GM23248 (cell line): ENCODE results near the gene NIPAL4. TPM values are rescaled to one million over a fixed set of nuclear protein-coding genes. Genes with fewer than 3 reads are reported as not detected.
A peak's percentile ranks its signal among the peaks of the same experiment; 100 is the strongest.

Experiments
- DNase-seq: peaks from one replicate; pipeline ENCODE4 v3.0.0-alpha.2; 2015
- H2AFZ ChIP-seq: fragments of 200-600 bp; sonication (generic); 2 replicates; pipeline ENCODE4 v1.6.1; 2016; ENCODE audit warnings: antibody characterized with exemption
- H3F3A ChIP-seq: fragments of 200-600 bp; sonication (generic); 2 replicates; pipeline ENCODE4 v1.6.1; 2016; ENCODE audit warnings: mild to moderate bottlenecking, antibody characterized with exemption, mixed run types; ENCODE audit not compliant: insufficient read depth
- H3K27ac ChIP-seq: fragments of 200-600 bp; sonication (generic); 2 replicates; pipeline ENCODE4 v1.5.1; 2016; ENCODE audit warnings: mild to moderate bottlenecking
- H3K27me3 ChIP-seq: fragments of 200-600 bp; sonication (generic); replicated peaks from 2 replicates; pipeline ENCODE4 v1.6.1; 2016; ENCODE audit warnings: mild to moderate bottlenecking; ENCODE audit not compliant: insufficient read depth
- H3K36me3 ChIP-seq: fragments of 200-600 bp; sonication (generic); 2 replicates; pipeline ENCODE4 v1.6.1; 2016; ENCODE audit warnings: low read depth, mild to moderate bottlenecking
- H3K4me1 ChIP-seq: fragments of 200-600 bp; sonication (generic); 2 replicates; pipeline ENCODE4 v1.6.1; 2016; ENCODE audit warnings: mild to moderate bottlenecking; ENCODE audit not compliant: insufficient read depth
- H3K4me2 ChIP-seq: fragments of 200-600 bp; sonication (generic); one replicate; pipeline ENCODE4 v1.6.1; 2016; ENCODE audit warnings: mild to moderate bottlenecking; ENCODE audit not compliant: unreplicated experiment
- H3K4me3 ChIP-seq: fragments of 200-600 bp; sonication (generic); 2 replicates; pipeline ENCODE4 v1.5.1; 2016; ENCODE audit warnings: mild to moderate bottlenecking
- H3K79me2 ChIP-seq: fragments of 200-600 bp; sonication (generic); 2 replicates; pipeline ENCODE4 v1.6.1; 2016; ENCODE audit warnings: mild to moderate bottlenecking; ENCODE audit not compliant: insufficient read depth
- H3K9ac ChIP-seq: fragments of 200-600 bp; sonication (generic); 2 replicates; pipeline ENCODE4 v1.6.1; 2016; ENCODE audit warnings: mild to moderate bottlenecking
- H3K9me2 ChIP-seq: fragments of 200-600 bp; sonication (generic); 2 replicates; pipeline ENCODE4 v1.6.1; 2016; ENCODE audit warnings: mixed run types, mild to moderate bottlenecking, moderate library complexity; ENCODE audit not compliant: insufficient read depth
- H3K9me3 ChIP-seq: fragments of 200-600 bp; sonication (generic); one replicate; pipeline ENCODE4 v1.6.1; 2017; ENCODE audit warnings: low read depth
- H4K20me1 ChIP-seq: fragments of 200-600 bp; sonication (generic); 2 replicates; pipeline ENCODE4 v1.6.0; 2016; ENCODE audit not compliant: insufficient read depth
- EZH2 ChIP-seq: fragments of 200-600 bp; sonication (generic); IDR thresholded peaks from 2 replicates; pipeline ENCODE4 v1.6.1; 2018; ENCODE audit warnings: antibody characterized with exemption, mild to moderate bottlenecking; ENCODE audit not compliant: insufficient read depth, poor library complexity, severe bottlenecking
- EZH2phosphoT487 ChIP-seq: fragments of 200-600 bp; sonication (generic); IDR thresholded peaks from 2 replicates; pipeline ENCODE4 v1.6.1; 2018; ENCODE audit warnings: antibody characterized with exemption, moderate library complexity, mild to moderate bottlenecking, low read depth; ENCODE audit not compliant: insufficient read depth
- WGBS, 2 experiments: methylation state at CpG; one replicate each; pipeline ENCODE4 v1.1.6; 2015 to 2017; ENCODE audit warnings: low lambda C conversion rate in 2 of 2, low coverage in 1 of 2; ENCODE audit errors: missing lambda C conversion rate in 2 of 2; 5-methylcytosine and 5-hydroxymethylcytosine counted together
- in situ Hi-C: fragments of 300-500 bp; cut with MboI; formaldehyde crosslinking; loops from 2 replicates; pipeline ENCODE4 v1.15.0; 2020
- polyA plus RNA-seq: library from polyadenylated mRNA; unstranded; fragments of >200 nt; fragmentation: Nextera tagmentation; extraction: Ambion mirVana; gene quantifications from 2 replicates; pipeline ENCODE4 v1.2.1, GENCODE V29; 2016
- total RNA-seq: library from RNA; depleted of rRNA; stranded (reverse); fragments of >200 nt; shearing (Covaris generic); gene quantifications from 2 replicates; pipeline ENCODE4 v1.2.3, GENCODE V29; 2014

The NIPAL4 gene
- total and polyA plus RNA-seq, 2 experiments from 2014 or later, result not detected

DNA sequence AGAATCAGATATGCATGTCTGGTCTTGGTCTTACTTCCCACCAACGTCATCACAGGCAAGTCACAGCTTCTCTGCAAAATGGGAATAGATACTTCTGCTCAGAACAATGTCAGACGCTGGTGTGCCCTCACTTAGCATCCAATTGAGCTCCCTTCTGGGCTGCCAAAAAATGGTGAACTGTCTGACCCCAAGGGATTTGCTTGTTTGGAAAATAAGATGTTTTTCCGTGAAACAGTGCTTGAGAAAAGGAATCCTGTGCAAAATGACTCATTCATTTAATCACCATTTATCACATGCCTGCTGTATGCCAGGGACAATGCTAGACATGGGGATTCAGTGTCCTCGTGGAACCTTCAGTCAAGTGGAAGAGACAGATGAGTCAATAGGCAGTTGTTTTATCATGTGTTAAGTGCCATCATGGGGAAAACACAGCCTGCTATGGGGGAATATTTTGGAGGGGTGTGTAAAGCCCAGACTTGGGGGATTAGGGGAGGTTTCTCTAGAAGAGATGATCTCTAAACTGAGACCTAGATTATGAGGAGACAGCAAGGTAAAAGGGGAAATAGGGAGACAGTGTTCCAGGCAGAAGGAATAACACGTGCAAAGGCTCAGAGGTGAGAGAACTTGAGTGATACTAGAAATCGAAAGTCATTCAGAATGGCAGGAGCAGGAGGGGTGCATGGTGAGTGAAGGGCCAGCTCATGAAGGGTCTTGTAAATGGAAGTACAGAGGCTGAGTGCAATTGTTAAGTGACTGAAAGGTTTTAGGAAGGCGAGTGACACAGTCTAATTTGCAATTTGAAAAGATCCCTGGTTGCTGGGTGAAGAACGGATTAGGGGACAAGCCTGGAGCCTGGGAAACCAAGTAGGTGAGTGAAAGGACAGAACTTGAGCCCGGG lies 3.9 kb downstream of the NIPAL4 start:
- H2AFZ ChIP-seq, result 0 out of 2 replicates have a peak overlapping the region, but pooled peaks have one; percentile 20
- DNase-seq, result peak; percentile 70

DNA sequence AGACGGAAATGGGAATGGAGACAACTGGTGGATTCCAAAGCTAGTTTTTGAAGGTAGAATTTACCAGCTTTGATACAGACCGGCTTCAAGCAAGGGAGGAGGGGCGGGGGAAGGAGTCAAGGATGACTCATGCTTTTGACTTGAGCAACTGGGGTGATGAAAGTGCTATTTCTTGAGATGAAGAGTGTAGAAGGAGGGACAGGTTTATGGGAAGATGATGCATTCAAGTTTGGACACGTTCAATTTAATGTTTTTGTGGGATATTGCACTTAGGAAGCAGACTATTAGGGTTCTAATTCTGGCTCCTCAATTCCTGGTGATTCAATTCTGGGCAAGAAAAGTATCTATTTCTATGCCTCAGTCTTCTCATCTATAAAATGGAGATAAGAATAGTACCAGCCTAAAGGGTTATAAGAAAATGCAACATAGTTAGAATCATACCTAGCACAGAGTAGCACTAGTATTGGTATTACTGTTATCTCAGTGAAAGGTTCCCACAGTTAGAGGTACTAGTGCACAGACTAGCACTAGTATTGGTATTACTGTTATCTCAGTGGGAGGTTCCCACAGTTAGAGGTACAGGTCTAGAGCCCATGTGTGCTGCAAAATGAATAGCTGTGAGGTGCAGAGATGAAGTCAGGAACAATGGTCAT lies 4.6 kb downstream of the NIPAL4 start:
- WGBS, 2 experiments, result 8 to 11% methylated on average over 4 of the region's 4 CpGs
- peaks cover 17% of the 10 kb centered on the region for H3K4me1 ChIP-seq
- peak overlapping the region; percentile 59 for H3K27ac ChIP-seq
- H3K4me3 ChIP-seq, result no peak overlapping the region
- H3K9me3 ChIP-seq, result no peaks in the 10 kb centered on the region
- peak overlapping the region; percentile 30; the same call in 1 of the 2 replicates for H3K9ac ChIP-seq
- no peaks in the 10 kb centered on the region for H4K20me1 ChIP-seq
- H2AFZ ChIP-seq, result 0 out of 2 replicates have a peak overlapping the region, but pooled peaks have one; percentile 20
- no peak for TF ChIP-seq EZH2phosphoT487
- no peak for TF ChIP-seq EZH2
- H3F3A ChIP-seq, result peaks cover 16% of the 10 kb centered on the region
- H3K36me3 ChIP-seq, result no peaks in the 10 kb centered on the region
- no peaks in the 10 kb centered on the region for H3K79me2 ChIP-seq
- no peaks in the 10 kb centered on the region for H3K9me2 ChIP-seq
- DNase-seq, result peak; percentile 96
- H3K27me3 ChIP-seq, result peaks cover 18% of the 10 kb centered on the region
- in situ Hi-C loops, result no loop called here
- peak overlapping the region; percentile 57 for H3K4me2 ChIP-seq

More for the DNA sequence above, 3.9 kb downstream of the NIPAL4 start:
- Histone ChIP-seq H3K27me3 (peaks cover 22% of the 10 kb centered on the region), H3K4me1 (peaks cover 17% of the 10 kb centered on the region), H3K4me2 (peak overlapping the region; percentile 57), H3K4me3 (no peak overlapping the region), H4K20me1 (no peaks in the 10 kb centered on the region), H3K79me2 (no peaks in the 10 kb centered on the region), H3K36me3 (no peaks in the 10 kb centered on the region), H3K9me2 (no peaks in the 10 kb centered on the region), H3F3A (peaks cover 16% of the 10 kb centered on the region), H3K9ac (peak overlapping the region; percentile 30; the same call in 1 of the 2 replicates), H3K9me3 (no peaks in the 10 kb centered on the region), H3K27ac (peak overlapping the region; percentile 59)
- 45 to 48% methylated on average over 9 of the region's 9 CpGs for WGBS, 2 experiments
- in situ Hi-C loops, result no loop called here
- TF ChIP-seq EZH2 (no peak), EZH2phosphoT487 (no peak)

DNA sequence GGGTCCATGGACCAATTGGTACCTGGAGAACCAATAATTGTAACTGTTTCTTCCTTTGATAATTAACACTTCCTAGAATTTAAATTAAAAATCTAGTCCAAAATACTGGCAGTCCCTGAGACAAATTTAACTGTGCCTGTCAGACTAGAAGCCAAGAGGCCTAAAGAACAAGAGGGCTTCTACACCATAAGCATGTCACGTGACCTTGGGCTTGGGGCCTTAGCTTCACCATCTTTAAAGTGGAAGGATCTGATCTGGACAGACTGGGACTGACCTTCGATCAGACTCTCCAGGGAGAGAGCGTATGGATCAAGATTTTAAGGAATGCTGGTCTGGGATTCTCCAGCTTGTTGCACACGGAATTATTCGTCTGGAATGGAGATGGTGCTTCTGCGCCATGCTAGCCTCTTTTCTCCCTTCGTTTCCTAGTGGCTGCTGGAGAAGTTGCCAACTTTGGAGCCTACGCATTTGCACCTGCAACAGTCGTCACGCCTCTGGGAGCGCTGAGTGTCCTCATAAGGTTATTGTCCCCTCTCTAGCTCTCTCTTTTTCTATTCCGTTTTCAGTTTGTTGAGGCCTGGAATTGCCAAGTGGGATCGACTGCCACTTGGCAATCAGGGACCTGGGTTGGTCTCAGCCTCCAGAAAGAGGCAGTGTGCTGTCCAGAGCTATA lies 8.4 kb downstream of the NIPAL4 start:
- Histone ChIP-seq H3K36me3 (no peaks in the 10 kb centered on the region), H3F3A (peaks cover 16% of the 10 kb centered on the region), H3K4me1 (peaks cover 22% of the 10 kb centered on the region), H3K9me3 (no peaks in the 10 kb centered on the region), H3K9me2 (no peaks in the 10 kb centered on the region), H3K4me3 (no peak overlapping the region), H3K9ac (no peak overlapping the region), H3K79me2 (no peaks in the 10 kb centered on the region), H3K27me3 (no peaks in the 10 kb centered on the region), H4K20me1 (no peaks in the 10 kb centered on the region), H2AFZ (no peak overlapping the region), H3K4me2 (no peak overlapping the region), H3K27ac (no peak overlapping the region)
- 93 to 95% methylated on average over 13 of the region's 13 CpGs for WGBS, 2 experiments
- DNase-seq, result no peak
- TF ChIP-seq EZH2phosphoT487 (no peak), EZH2 (no peak)
- in situ Hi-C loops, result no loop called here

DNA sequence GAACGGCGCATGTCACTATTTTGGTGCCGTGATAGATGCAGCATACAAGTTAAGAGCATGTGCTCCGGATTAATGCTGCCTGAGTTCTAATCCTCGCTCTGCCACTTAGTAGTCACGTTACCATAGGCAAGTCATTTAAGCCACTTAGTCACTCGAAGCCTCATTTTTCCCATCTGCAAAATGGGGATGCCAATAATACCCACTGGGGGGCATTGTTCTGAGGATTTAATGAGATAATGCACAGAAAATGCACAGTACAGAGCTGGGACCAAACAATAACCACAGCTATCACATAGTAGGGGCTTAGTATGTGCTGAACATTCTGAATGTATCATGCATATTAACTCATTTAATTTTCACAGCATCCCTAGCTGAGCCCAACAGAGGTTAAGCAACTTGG lies 9.1 kb downstream of the NIPAL4 start:
- no peak overlapping the region for H3K4me3 ChIP-seq
- H3K79me2 ChIP-seq, result no peaks in the 10 kb centered on the region
- no peak overlapping the region for H2AFZ ChIP-seq
- H3K4me1 ChIP-seq, result peaks cover 22% of the 10 kb centered on the region
- H3K4me2 ChIP-seq, result no peak overlapping the region
- no peaks in the 10 kb centered on the region for H3K27me3 ChIP-seq
- in situ Hi-C loops, result no loop called here
- H3K27ac ChIP-seq, result no peak overlapping the region
- DNase-seq, result no peak
- no peaks in the 10 kb centered on the region for H3K9me3 ChIP-seq
- WGBS, 2 experiments, result 96% methylated on average over 7 of the region's 7 CpGs
- H3K9me2 ChIP-seq, result no peaks in the 10 kb centered on the region
- no peaks in the 10 kb centered on the region for H3K36me3 ChIP-seq
- H4K20me1 ChIP-seq, result no peaks in the 10 kb centered on the region
- TF ChIP-seq EZH2 (no peak), EZH2phosphoT487 (no peak)
- peaks cover 14% of the 10 kb centered on the region for H3F3A ChIP-seq
- no peak overlapping the region for H3K9ac ChIP-seq
